ENCODE data around the gene NHLRC4. TPM values are rescaled to one million over a fixed set of nuclear protein-coding genes. Genes with fewer than 3 reads are reported as not detected.

Gene NHLRC4
- polyA plus RNA-seq, 1 donor (not counting 4 experiments of a cell fraction or from before 2014, with no cell fraction given) = 0.10 TPM

GRCh38 chr16:553601-554296 lies 13.1 kb upstream of the NHLRC4 start:
- Histone ChIP-seq H3K4me1 (ENCODE audit: control insufficient read depth, extremely low read depth, insufficient read depth, low read length) (peaks cover 12% of the 10 kb centered on the region), H3K9me3 (ENCODE audit: control insufficient read depth, low read depth, low read length) (no peaks in the 10 kb centered on the region), H3K9ac (ENCODE audit: control insufficient read depth, extremely low read depth, insufficient read depth, low read length) (no peak overlapping the region), H3K79me2 (ENCODE audit: control insufficient read depth, insufficient read depth, low read length) (peaks cover 5% of the 10 kb centered on the region), H3K27me3 (ENCODE audit: control insufficient read depth, extremely low read depth, insufficient read depth, low read length) (peaks cover 13% of the 10 kb centered on the region), H3K27ac (ENCODE audit: control insufficient read depth, insufficient read depth, low read length) (no peak overlapping the region), H3K4me3 (ENCODE audit: control insufficient read depth in 2 of 3, extremely low read depth in 1 of 3, insufficient read depth in 2 of 3, low read depth in 1 of 3, low read length in 3 of 3) (no peak overlapping the region), H3K9me1 (ENCODE audit: control insufficient read depth, extremely low read depth, insufficient read depth, low read length) (no peaks in the 10 kb centered on the region), H4K20me1 (ENCODE audit: control insufficient read depth, extremely low read depth, insufficient read depth, low read length) (peaks cover 3% of the 10 kb centered on the region), H3K36me3 (ENCODE audit: control insufficient read depth in 2 of 2, extremely low read depth in 1 of 2, insufficient read depth in 2 of 2, low read length in 2 of 2) (peaks cover 3 to 5% of the 10 kb centered on the region in 2 experiments), H2AFZ (ENCODE audit: control insufficient read depth, low read length) (no peak overlapping the region), H3K4me2 (ENCODE audit: control insufficient read depth, extremely low read depth, insufficient read depth, low read depth, low read length) (no peak overlapping the region)
- no peak for TF ChIP-seq EZH2 (IDR thresholded peaks at IDR 0.05; ENCODE audit: low read length)
- dilution Hi-C loops (cut with MboI; ENCODE audit: extremely low pct_ligation_motif_present, low sequenced_read_pairs) = no loop called here
- no peak for FAIRE-seq
- DNase-seq (ENCODE audit: low read depth, low spot score) = no peak

- TF ChIP-seq EZH2 (IDR thresholded peaks at IDR 0.05; ENCODE audit: low read length) (no peak), CTCF (optimal IDR thresholded peaks at IDR 0.05 in 1 of 3, IDR thresholded peaks at IDR 0.05 in 1 of 3, conservative IDR thresholded peaks at IDR 0.05 in 1 of 3; ENCODE audit: extremely low read depth in 1 of 3, insufficient read depth in 2 of 3, low read length in 3 of 3) (no peak)
- H3K4me1 ChIP-seq (ENCODE audit: control insufficient read depth, extremely low read depth, insufficient read depth, low read length) = peaks cover 12% of the 10 kb centered on the region
- no peak overlapping the region for H3K27ac ChIP-seq (ENCODE audit: control insufficient read depth, insufficient read depth, low read length)
- no peak overlapping the region for H2AFZ ChIP-seq (ENCODE audit: control insufficient read depth, low read length)
- FAIRE-seq = no peak
- H3K36me3 ChIP-seq (ENCODE audit: control insufficient read depth in 2 of 2, extremely low read depth in 1 of 2, insufficient read depth in 2 of 2, low read length in 2 of 2) = peaks cover 3 to 5% of the 10 kb centered on the region in 2 experiments
- DNase-seq (ENCODE audit: low read depth, low spot score) = no peak
- peaks cover 18% of the 10 kb centered on the region for H3K27me3 ChIP-seq (ENCODE audit: control insufficient read depth, extremely low read depth, insufficient read depth, low read length)
- H3K4me3 ChIP-seq (ENCODE audit: control insufficient read depth in 2 of 3, extremely low read depth in 1 of 3, insufficient read depth in 2 of 3, low read depth in 1 of 3, low read length in 3 of 3) = no peak overlapping the region
- no peak overlapping the region for H3K4me2 ChIP-seq (ENCODE audit: control insufficient read depth, extremely low read depth, insufficient read depth, low read depth, low read length)
- dilution Hi-C loops (cut with MboI; ENCODE audit: extremely low pct_ligation_motif_present, low sequenced_read_pairs) = no loop called here
- no peaks in the 10 kb centered on the region for H3K9me1 ChIP-seq (ENCODE audit: control insufficient read depth, extremely low read depth, insufficient read depth, low read length)
- H3K9me3 ChIP-seq (ENCODE audit: control insufficient read depth, low read depth, low read length) = no peaks in the 10 kb centered on the region
- peaks cover 3% of the 10 kb centered on the region for H4K20me1 ChIP-seq (ENCODE audit: control insufficient read depth, extremely low read depth, insufficient read depth, low read length)
- no peak overlapping the region for H3K9ac ChIP-seq (ENCODE audit: control insufficient read depth, extremely low read depth, insufficient read depth, low read length)
- H3K79me2 ChIP-seq (ENCODE audit: control insufficient read depth, insufficient read depth, low read length) = peaks cover 5% of the 10 kb centered on the region
These were observed 12.5 kb upstream of the NHLRC4 start for GRCh38 chr16:554297-554621.
